ENCODE results near the gene LSM11. TPM values are rescaled to one million over a fixed set of nuclear protein-coding genes. Genes with fewer than 3 reads are reported as not detected.

Gene LSM11
- polyA plus RNA-seq, 1 experiment, result 2.5 TPM

- Histone ChIP-seq H3K4me3 (ENCODE audit: low read depth, low read length) (no peak overlapping the region), H3K9me3 (ENCODE audit: control insufficient read depth, insufficient read depth, low read length) (no peaks in the 10 kb centered on the region), H3K27ac (ENCODE audit: low read depth, low read length) (no peak overlapping the region), H3K27me3 (ENCODE audit: control insufficient read depth, insufficient read depth, low read length) (no peaks in the 10 kb centered on the region)
- TF ChIP-seq CTCF (IDR thresholded peaks at IDR 0.05; ENCODE audit: low read depth, low read length), result no peak
- ChIA-PET POLR2A (no interaction called here), CTCF (no interaction called here)
- DNase-seq (ENCODE audit: low read depth, low spot score), result no peak
Observed at GRCh38 chr5:157802736-157803135, 59.2 kb downstream of the LSM11 start.

GRCh38 chr5:157808043-157808442 lies 64.5 kb downstream of the LSM11 start:
- no peak for DNase-seq (ENCODE audit: low read depth, low spot score)
- Histone ChIP-seq H3K27me3 (ENCODE audit: control insufficient read depth, insufficient read depth, low read length) (no peaks in the 10 kb centered on the region), H3K4me3 (ENCODE audit: low read depth, low read length) (no peak overlapping the region), H3K9me3 (ENCODE audit: control insufficient read depth, insufficient read depth, low read length) (no peaks in the 10 kb centered on the region), H3K27ac (ENCODE audit: low read depth, low read length) (no peak overlapping the region)
- CTCF ChIA-PET, result interaction anchor here (0.7 to 2.4 kb wide), 5 partner anchors 9 to 187 kb away, joined by 3 to 12 read pairs (median 6); no protein-coding TSS in a partner anchor
- no peak for TF ChIP-seq CTCF (IDR thresholded peaks at IDR 0.05; ENCODE audit: low read depth, low read length)
- POLR2A ChIA-PET, result no interaction called here

Small RNA genes lying within 50 kb of the gene (small RNA-seq; reads per million reads assigned to genes)
- gene AC026407.1 (ENCODE audit: insufficient read length, low read depth), result not detected
- not detected for gene RNU6-260P (ENCODE audit: insufficient read length, low read depth)

Other genes with a start within 250 kb of the LSM11 start
- gene ADAM19, start 167.9 kb upstream of the LSM11 start, polyA plus RNA-seq (2011; rRNA removed), result 44.7 and 52.4 TPM in 2 replicates
- 0.05 and 0.09 TPM in 2 replicates for gene SOX30, start 91.3 kb upstream of the LSM11 start, polyA plus RNA-seq (2011; rRNA removed)
- not detected in 2 replicates for gene C5orf52, start 72.2 kb upstream of the LSM11 start, polyA plus RNA-seq (2011; rRNA removed)
- 18.6 and 21.0 TPM in 2 replicates for gene THG1L, start 12.3 kb upstream of the LSM11 start, polyA plus RNA-seq (2011; rRNA removed)
- 103 and 107 TPM in 2 replicates for gene CLINT1, start 115.4 kb downstream of the LSM11 start, polyA plus RNA-seq (2011; rRNA removed)

All from AG04450 (cell line).